Measurements from ENCODE around the gene GATA5. TPM values are rescaled to one million over a fixed set of nuclear protein-coding genes. Genes with fewer than 3 reads are reported as not detected.

GATA5 gene
- total RNA-seq, 1 donor from 2014 or later: not detected

DNA sequence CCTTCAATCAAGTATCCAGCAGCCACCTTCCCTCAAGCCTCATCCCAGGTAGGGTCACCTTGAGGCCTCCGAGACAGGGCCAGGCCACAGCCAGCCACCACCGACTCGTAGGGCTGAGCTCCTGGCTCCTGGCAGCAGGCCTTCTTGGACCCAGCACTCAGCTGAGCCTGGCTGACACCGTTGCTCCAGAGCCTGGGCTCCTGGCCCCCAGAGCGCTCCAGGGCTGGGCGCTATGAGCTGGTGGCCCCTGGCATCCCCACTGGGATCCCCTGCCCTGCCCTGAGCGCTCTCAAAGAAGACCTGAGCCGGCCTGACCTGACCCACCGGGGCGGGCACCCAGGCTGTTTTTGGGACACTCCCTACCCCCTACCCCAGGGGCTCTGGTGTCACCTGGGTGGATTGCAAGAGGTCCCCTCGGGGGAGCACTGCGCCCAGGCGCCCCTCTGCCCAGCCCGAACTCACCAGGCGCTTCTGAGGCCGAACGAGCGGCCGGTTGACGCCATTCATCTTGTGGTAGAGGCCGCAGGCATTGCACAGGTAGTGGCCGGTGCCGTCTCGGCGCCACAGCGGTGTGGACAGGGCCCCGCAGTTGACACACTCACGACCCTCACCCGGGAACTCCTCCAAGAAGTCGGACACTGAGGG, 2.7 kb downstream of the GATA5 start:
- DNase-seq (ENCODE audit: low read depth): no peak

DNA sequence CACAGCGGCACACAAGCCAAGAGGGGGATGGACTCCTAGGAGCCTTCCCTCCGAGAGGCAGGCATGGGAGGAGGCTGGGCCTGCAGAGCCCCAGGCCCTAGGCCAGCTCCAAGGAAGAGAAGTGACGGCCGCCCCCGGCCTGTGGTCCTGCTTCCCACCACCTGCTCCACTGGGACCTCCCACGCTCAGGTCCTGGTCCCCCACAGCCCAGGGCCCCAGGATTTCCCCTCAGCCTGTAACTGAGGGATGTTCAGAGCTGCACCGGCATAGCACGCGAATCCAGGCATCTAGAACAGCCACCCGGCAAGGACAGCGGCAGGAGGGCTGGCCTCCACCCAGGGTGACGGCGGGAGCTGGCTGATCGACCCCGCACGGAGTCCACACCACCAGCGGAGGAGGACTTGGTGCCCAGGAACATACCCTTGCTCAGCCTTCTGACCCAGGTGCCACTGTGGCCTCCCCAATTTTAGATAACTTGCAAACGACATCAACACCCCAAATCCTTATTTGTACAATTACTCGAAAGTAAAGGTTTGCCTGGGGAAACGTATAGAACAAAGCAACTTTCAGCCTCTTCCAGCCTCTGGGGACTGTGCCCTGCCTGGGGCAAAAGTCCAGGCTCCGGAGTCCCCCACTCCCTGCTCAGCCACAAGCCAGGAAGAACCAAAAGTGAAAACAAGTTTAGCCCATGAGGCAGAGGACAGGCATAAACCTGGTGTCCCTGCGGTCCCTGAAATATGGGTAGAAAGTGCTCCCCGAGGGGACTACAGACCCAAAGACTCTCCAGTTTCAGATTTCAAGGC, 3.5 kb downstream of the GATA5 start:
- DNase-seq (ENCODE audit: low read depth): no peak

DNA sequence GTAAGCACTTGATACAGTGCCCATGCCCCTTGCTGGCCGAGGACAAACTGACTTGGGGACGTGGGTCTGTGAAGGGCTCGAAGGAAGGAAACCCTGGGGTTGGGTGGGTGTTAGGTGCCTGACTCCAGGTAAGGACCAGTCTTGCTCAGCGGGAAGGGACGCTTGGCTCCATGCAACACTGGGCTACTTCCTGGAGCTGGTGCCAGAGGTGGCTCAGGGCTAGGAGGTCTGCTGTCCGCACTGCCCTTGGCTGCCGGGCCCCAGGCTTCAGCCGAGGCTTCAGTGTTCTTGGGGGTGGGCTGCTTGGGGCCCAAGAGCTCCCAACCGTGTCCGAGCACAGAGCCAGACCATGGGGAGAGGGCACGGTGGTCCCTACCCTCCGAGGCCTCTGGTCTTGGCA, 5.3 kb downstream of the GATA5 start:
- DNase-seq (ENCODE audit: low read depth): no peak

DNA sequence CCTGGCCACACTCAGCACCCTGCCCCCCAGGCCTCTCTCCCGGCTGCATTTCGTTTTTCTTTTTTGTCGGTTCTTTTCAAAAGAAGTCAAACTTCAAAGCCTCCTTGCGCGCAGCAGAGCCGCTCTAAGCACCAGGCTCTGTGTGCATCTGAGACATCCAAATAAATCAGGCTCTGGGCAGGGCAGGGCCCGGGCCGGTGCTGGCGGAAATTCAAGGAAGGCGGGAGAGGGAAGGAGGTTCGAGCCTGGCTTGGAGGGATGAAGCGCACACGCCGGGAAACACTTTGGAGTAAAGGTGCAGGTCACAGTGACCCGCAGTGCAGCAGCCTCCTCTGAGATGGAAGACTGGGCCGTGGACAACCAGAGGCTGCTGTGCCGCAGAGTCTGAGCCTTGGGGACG, 5.8 kb downstream of the GATA5 start:
- no peak for DNase-seq (ENCODE audit: low read depth)

GRCh38 chr20:62469352-62469751, 6.4 kb downstream of the GATA5 start:
- no peak for DNase-seq (ENCODE audit: low read depth)

- DNase-seq (ENCODE audit: low read depth): no peak
These were observed 8.8 kb downstream of the GATA5 start for GRCh38 chr20:62466806-62467537.

DNA sequence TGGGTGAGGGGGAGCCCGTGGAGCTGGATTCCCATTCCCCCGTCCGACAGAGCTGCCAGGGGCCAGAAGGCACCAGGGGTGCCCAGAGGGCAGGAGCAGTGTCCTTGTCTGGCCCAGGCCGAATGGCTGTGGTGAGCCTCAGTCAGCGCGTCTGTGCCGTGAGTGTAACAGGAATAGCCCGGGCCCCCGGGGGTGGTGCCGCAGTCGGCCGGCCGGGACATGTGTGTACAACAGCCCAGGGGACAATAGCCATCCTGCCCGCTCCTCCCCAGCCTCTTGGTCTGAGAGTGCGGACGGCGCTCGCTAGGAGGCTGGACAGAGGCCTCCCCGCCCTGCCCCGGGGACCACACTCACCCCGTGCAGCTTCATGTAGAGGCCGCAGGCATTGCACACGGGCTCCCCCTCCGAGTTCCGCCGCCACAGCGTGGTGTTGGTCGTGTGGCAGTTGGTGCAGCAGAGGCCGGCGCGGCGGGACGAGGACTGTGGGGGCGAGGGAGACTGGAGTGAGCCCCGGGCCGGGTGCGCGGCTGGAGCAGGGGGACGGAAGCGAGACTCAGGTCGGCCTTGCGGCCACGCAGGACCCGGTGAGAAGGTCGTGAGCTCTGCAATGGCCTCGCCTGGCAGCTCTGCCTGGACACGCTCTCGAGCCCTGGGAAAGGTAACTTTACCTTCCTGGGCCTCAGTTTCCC, 9.6 kb downstream of the GATA5 start:
- DNase-seq (ENCODE audit: low read depth): no peak

DNA sequence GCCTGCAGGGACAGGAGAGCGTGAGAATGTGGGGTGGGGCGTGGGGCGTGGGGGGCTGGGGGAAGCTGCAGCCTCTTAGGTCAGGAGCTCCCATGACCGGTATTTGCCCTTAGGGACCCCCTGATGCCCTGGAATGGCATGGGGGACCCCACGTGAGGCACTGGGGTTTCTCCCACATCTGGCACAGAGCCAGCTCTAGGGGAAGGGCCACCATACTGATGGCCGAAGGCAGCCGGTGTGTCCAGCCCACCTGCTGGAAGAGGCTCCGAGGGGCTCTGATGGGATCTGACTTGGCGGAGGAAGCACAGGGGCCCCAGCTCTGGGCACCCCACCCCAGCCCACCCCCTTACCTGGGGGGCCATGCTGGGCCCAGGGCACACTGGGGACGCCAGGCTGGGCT, 10.8 kb downstream of the GATA5 start:
- no peak for DNase-seq (ENCODE audit: low read depth)

DNA sequence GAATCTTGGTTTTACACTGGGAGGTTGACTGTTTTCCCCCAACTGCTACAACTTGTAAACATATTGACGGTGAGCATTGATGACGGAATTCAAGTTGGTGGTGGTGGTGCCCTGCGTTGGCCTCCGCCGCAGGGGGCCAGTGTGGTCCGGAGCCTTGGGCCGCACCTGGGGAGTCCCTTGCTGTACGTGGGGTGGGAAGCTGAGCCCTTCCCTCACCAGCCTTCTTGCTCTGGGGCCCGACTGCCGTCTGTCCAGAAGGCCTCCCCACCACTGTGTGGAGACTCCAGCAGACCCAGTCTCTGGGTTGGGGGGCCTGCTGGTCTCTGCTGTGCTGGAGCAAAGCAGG, 11.4 kb downstream of the GATA5 start:
- no peak for DNase-seq (ENCODE audit: low read depth)

DNA sequence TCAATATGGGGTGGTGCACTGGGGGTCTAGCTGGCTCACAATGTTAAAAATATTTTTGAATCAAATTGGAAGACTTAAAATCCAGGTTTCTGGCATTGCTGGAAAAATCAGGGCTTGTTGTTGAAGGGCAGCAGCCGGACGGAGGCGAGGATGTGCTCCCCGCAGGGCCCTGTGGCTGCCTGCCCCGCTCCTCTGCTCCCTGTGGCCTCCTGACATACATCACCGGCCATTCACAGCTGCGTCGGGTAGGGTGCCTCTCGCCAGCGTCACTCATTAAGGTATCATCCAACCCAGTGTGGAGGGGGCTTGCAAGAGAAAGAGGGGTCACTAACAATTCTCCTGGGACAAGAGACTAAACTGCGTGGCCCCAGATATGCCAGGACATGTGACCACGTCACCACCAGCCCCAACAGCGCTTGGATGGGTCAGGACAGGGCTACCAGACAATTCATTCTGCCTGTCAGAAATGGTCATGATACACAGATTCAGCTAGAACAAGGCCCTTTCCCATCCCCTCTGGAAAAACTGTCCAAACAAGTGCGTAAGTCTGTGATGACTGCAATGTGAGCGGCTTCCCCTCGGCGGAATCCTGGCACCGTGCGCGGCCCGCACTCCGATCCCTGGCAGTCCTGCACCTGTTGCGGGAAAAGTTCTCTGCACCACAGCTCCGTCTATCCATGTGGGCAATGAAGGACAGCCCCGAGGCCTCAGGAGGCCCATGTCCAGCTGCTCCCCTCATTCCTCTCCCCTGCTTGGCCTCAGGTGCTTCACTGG, 12.0 kb downstream of the GATA5 start:
- no peak for DNase-seq (ENCODE audit: low read depth)

DNA sequence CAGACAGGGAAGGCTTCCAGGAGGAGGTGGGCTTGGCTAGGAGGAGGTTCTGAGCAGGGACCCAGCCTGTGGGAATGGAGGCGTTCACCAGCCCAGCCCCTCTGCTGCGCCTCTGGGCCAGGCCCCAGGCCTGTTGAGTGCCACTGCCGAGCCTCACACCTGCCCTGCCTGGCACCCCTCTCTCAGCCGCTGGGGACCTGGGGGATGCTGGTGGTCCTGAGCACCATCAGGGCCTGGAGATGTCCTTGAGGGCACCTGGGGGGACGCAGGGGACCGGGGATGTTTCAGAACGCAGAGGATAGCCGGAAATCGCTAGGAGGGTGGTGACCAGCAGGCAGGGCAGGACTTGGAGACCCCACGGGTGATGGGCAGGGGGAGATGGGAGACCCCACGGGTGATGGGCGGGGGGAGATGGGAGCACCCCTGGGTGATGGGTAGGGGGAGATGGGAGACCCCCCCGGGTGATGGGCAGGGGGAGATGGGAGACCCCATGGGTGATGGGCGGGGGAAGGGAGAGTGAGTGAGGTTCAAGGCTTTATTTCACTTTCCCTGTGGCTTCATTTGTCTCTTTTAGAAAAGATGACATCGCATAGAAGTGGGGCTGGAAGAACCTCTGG, 12.7 kb downstream of the GATA5 start:
- no peak for DNase-seq (ENCODE audit: low read depth)

DNA sequence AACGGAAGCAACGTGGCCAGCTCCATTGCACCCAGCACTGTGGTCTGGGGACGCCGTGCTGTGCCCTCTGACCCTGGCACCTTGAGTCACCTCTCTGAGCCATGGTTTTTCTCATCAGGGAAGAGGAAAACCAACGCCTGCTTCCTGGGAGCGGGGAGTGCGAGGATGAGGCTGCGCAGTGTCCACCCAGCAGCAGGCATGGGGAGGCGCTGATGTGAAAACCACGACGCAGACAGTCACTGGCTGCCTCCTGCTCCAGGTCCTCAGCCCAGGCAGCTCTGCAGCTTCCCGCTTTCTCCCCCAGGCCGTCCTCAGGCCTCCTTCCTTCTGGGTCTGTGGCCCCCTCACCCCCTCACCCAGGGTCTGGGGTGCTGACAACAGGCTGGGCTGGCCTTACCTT, 14.0 kb downstream of the GATA5 start:
- no peak for DNase-seq (ENCODE audit: low read depth)

DNA sequence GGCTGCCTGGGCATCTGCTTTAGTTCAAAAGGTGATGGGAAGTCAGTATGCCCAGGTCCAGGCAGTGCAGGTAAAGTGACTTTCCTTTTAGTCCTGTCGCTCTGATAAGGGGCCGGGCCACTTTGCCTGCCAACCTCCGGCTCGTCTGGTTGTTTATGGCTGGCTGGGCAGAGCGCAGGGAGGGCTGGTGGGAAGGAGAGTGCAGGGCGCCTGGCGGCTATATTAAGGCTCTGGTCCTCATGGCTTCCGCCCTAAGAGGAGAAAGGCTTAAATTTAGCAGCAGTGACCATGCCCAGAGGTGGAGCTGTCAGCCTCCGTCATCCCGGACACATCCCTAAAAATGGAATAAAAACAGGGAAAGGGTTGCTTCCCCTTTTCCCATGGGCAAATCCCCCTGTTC, 14.6 kb downstream of the GATA5 start:
- no peak for DNase-seq (ENCODE audit: low read depth)

- DNase-seq (ENCODE audit: low read depth): no peak
These were observed 15.1 kb downstream of the GATA5 start for GRCh38 chr20:62460678-62461077.

- no peak for DNase-seq (ENCODE audit: low read depth)
These were observed 16.3 kb downstream of the GATA5 start for GRCh38 chr20:62459488-62459887.

DNA sequence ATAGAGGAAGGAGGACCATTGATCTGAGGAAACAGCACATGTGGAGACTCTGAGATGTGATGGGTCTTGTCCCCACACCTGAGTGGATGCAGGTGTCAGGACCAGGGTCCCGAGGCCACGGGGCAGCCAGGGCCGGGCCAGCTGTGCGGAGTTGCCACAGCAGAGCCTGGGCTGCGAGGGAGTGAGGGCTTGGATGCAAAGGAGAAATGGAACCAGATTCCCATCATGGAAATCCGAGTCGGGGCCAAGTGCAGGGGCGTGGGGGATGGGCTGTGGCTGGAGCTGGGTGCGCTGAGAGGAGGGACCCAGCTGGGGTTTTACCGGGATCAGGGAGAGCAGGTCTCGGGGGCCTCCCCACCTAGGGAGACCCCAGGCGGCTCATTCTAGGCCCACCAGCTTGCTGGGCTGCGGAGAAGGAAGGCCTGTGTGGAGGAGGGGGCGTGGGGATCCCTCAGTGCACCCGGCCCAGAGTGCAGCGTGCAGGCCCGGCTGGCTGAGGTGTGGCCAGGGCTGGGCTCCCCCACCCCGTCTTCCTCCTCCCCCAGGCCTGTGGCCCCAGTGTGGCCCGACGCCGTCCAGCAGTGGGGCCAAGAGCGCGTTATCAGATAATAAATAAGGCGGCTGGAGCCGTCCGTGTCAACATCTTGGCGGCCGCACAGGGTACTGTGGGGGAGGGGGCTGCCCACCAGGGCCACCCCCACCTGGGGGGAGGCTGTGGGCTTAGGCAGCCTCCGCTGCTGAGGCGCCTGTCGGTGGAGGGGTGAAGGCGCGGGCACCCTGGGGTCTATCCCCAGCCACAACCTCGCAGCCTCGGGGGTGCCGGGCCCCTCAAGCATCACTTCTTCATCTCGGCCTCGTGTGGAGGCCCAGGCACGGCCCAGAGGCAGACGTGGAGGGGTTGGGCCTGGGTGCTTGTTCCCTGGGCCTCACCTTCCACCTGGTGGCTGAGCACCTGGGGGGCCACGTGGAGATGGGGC, 17.2 kb downstream of the GATA5 start:
- no peak for DNase-seq (ENCODE audit: low read depth)

DNA sequence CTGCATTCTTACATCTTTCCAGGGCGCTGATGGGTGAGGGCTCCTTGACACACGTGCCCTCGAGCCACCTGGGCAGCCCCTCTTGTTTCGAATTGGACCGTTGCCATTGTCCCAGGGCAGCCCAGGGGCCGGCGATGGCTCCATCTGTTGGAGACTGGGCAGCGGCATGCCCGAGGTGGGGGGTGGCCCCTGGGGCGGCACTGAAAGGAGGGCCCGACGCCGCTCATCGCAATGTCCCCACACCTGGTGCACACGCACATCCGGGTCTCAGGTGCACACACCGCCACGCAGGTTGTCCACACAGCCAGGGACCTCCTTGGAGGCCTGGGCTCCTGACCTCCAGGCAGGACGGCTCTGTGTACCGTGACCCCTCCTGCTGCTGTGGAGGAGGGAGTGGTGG, 18.0 kb downstream of the GATA5 start:
- DNase-seq (ENCODE audit: low read depth): no peak

- no peak for DNase-seq (ENCODE audit: low read depth)
These were observed 18.7 kb downstream of the GATA5 start for GRCh38 chr20:62457098-62457497.

DNA sequence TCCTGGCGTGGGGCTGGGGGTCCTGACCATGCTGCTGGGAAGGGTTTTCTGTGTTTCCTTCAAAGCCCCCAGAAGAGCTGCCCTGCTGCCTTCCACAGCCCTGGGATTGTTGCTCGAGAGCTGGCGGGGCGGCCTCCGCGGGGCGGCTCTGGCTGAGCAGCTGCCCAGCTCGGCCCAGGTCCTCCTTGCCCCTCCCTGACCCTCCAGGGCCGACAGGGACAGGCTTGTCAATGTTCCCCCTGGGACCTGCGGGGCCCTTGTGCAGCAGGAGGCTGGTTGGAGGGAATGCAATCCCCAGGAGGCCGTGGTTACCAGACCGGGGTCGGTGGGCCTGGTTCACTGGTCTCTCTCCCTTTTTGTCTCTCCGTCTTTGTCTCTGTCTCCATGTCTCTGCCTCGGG, 19.9 kb downstream of the GATA5 start:
- no peak for DNase-seq (ENCODE audit: low read depth)

Data from renal cortical epithelial cell (primary cell).